Stimulated activated naive CD4-positive, alpha-beta T cell treated with Interleukin-2 at 50 U/mL for 16 hours (primary cell): ENCODE data around the gene MDH1B.
"Not testable (repeated sequence)": the region's sequence is repeated elsewhere in the genome, so short reads cannot be mapped to it uniquely, and the experiment has no call there.

Experiments used
- DNase-seq: peaks from one replicate; lab custom pipeline; 2025; lab: John Stamatoyannopoulos, UW

MDH1B gene

DNA sequence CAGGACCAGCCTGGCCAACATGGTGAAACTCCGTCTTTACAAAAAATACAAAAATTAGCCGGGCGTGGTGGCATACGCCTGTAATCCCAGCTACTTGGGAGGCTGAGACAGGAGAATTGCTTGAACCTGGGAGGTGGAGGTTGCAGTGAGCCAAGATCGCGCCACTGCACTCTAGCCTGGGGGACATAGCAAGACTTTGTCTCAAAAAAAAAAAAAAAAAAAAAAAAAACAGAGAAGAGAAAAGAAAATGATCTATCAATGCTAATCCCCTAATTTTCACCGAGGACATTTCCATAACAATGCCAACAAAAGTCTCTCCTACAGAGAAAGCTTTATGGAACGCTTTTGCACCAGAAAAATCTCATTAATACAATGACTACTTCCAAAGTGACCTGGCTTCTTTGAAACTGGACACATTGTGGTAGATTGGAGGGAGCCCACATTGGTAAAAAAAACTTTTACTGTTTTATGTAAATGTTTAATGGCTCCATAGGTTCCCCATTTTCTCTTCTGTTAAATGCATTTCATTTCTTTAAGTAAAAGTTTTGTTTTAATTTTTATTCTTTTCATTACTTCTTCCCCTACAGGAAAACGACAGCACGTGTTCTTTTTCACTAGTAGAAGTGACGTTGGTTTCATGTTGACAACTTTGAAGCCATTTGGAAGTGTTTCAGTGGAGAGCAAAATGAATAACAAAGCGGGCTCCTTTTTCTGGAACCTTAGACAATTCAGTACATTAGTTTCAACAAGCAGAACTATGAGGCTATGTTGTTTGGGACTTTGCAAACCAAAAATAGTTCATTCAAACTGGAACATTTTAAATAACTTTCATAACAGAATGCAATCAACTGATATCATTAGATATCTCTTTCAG lies 1.2 kb upstream of the MDH1B start:
- no peak for DNase-seq

DNA sequence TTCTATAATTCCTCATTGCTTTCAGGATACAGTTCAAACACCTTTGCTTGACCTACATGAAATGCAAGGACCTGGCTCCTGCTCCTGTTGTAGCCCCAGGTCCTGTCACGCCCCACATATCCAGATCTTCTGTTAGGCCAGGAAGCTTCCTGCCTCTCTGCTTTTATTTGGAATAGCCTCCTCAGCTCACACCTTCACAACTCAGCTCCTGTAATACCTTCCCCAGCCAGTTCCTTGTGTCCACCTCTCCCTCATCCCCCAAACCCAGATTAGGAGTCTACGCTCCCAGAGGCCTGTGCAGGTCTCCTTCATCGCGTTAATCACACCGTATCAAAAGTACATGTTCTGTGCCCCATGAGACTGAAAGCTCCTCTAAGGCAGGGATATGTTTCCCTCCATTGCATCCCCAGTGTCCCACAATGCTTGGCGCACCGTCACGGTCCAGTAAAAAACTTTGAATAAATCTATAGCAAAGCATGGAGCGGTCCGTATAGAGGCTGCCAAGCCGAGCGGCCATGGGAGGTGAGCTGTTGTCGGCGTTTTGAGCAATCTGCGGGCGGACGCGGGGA lies 371 bp downstream of the MDH1B start:
- no peak for DNase-seq

DNA sequence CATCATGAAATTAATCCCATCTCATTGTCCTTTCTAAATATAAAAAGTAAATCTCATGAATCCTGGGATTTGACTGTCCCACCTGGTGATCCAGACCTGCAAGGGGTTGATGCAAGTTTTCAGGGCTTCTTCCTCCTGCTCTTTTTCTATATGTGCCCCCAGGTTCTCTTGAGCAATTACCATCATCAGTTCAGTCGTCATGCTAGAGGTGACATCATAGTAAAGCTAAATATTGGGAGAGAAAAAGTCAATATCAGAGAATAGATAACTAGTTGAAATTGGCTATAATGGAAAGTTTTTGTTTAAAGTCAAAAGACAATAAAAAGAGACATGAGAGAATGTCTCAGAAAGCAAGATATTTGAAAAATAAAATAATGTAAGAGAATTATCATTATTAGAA lies 8.3 kb downstream of the MDH1B start:
- DNase-seq, result no peak

DNA sequence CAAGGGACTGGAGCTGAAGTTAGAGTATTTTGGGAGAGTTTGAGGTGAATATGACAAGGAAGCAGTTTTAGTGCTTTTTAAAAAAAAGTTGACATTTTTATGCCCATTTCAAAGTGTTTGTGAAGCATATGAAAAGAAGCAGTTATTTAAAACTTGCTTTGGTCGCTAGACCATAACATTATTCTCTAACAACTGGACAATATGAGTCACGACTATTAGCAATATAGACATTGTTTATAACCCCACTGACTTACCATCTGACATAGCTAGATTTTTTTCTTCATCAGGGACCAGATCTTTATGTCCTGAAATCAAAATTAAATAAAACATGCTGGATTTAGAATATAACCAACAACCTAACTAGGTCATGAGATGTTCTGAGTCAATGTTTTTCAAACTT lies 24.3 kb downstream of the MDH1B start:
- DNase-seq, result no peak

DNA sequence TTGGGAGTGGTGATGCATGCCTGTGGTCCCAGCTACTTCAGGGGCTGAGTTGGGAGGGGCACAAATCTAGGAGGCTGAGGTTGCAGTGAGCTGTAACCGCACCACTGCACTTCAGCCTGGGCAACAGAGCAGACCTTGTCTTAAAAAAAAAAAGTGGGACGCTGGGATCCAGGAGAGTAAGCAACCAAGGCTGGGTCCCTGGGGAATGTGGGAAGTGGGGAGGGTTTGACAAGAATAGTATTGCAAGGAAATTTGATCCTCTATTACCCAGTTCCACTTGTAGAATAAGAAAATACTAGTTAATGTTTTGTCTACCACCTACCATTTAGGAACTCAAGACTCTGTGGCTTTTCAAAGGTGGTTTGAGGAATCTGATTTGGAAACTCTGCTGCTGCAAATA lies 25.9 kb downstream of the MDH1B start:
- DNase-seq, result no peak

DNA sequence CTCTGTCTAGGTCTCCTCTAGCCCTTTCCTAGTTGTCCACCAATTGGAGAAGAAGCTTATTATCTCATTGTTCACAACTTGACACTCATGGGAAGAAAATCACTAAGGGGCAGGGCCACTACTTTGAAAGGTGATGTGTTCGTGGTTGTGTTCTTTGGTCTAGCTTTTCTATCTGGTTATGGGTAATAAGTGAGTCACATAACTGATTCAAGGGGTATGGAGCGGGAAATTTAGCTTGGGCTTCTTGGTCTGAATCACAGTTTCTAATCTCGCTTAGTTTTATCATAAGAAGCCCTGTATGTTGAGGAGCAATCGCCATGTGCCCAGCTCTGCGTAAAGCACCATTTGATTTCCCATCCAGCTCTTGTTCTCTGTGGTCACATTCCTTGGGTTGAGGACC lies 28.2 kb downstream of the MDH1B start:
- no peak for DNase-seq

DNA sequence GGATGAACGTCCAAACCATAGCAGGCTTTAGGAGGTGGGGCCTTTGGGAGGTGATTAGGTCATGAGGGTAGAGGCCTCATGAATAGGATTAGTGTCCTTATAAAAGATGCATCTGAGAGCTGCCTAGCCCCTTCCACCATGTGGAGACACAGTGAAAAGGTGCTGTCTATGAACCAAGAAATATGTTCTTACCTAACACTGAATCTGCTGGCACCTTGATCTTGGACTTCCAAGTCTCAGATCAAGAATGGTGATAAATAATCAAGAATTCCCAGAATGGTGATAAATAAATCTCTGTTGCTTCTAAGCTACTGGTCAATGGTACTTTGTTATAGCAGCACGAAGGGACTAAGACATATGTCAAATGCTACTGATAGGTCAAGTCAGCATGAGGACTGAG lies 31.8 kb downstream of the MDH1B start:
- no peak for DNase-seq

DNA sequence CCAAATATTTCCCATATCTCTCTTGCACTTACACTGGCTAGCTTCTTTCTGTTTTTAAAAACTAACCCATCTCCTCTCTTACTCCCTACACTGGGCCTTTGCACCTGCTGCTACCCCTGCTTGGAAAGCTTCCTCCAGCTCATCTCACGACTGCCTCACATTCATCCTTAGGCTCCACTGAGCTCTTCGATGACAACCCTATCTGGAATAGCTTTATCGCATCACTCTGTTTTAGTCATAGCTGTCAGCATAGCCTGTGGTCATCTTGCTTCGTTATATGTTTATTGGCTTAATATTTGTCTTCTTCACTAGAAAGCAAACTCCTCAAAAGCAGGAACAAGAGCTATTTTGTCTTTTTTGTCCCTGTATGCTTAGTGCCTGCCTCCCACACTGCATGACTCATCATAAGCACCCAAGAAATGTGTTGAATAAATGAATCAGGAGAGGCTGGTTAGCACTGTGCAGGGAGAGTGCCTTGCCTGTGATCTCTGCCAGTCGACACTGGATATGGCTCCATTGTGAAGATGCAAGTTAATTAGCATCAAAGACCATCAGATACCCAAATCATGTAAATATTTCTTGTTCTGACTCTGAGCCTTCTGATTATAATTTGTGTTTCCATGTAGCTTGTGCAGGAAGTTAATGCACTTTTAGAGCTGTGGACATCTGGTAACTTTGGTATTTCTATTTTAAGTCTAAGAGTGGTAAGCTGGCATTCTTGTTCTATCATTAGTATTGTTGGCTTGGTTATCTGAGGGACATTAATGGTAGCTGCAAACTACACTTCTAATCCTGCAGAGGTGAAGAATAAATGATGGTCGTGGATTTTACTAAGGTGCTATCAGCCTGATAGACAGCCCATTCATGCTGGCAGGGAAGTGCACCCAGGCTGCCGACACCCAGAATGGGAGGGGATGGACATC lies 36.6 kb downstream of the MDH1B start:
- DNase-seq, result no peak

DNA sequence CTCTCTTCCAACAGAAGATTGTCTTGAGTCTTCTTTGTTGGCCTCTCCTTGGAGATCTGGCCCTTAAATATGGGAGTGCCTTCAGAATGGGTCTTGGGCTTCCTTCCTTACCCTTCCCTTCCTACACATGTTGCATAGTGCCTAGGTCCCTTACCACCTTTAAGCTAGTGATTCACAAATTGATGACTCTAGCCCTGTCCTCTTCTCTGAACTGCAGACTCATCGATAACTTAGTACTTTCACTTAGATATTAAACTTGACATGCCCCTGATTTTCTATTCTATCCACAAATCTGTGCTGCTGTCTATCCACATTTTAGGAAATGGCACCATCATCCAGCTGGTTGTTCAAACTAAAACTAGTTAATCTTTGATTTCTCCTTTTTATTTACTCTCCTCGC lies 37.8 kb downstream of the MDH1B start:
- no peak for DNase-seq

DNA sequence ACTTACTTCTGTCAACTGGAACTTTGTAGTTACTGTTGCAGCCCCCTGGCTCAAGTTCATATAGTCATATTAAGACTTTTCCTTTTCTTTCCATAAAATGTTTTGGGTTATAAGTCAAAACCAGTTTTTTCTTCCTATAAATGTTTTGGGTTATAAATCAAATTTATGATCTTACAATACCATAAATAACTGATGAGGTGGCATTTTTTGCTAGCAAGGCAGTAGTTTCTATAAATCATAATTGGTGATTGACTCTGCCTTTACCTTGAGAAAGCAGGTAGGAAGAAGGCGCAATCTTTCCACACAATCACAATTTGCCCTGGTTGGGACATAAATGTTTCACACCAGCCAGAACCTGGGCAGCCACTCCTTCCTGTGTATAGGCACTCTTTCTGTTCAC lies 41.8 kb downstream of the MDH1B start:
- DNase-seq, result no peak

DNA sequence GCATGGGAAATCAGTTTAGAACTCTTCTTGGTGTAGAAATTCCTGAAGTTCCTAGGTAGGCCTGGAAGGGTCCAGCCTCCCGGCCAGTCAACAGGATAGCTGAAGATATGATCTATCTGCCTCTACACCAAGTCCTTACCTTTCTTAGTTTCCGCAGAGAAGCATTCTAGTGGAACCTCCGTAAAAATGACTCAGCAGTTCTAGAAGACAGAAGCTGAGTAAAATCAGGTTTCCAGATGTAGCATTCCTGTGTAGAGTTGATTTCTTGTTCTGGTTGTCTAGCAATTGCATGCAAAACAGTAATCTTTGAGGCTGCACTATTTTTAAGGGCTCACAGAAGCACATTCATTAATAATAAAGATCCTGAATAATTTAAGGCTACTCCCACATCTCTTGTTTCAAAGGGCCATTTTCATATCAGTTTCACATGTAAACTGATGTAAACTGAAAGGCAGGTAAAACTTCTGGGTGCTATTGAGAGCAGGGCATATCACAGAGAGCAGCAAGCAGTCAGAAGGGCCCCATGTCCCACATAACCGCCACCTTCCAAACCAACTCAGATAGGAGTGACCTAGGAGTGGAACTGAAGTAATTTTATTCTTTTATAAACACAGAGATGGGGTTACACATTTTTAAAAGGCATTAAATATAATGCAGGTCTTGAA lies 43.7 kb downstream of the MDH1B start:
- no peak for DNase-seq

DNA sequence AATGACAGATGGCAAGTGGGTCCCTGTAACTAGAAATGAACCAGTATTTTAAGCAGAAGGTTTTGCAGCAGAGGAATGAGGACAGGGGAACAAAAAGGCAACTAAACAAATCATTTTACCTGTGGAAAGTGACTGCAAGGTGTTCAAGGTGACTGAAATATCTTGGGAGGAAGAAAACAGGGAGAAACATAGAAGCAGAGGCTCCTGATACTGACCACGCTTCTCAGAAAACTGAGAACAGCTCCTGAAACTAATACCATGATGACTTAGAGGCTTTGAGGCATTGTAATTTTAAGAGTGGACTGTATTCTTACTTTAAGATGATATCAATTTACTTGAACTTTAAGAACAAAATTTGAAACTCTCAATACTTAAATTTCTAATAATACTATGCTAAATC lies 46.8 kb downstream of the MDH1B start, which contains the start of gene DYTN:
Gene DYTN (minus strand): TSS at position 101 of the 400 bp plus-strand sequence. CDS start 117 bp downstream, outside the sequence.
- DNase-seq, result no peak

DNA sequence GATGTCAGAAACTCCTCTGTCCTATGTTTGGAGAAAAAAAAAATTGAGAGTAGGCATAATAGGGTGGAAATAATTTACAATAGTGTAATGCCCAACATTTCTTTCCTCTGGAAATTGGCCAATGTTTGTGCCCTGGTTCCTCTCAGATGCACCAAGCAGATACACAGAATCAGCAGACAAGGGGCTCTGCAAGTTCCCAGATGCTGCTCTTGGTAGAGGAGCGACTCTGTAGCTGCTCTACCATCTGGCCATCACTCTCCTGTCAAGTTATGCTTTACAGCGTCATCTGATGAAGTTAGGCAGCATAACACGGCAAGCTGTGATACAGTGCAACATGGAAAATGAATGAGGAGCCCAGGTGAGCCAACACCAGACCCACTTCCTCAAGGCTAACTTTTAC lies 48.5 kb downstream of the MDH1B start:
- DNase-seq, result no peak

DNA sequence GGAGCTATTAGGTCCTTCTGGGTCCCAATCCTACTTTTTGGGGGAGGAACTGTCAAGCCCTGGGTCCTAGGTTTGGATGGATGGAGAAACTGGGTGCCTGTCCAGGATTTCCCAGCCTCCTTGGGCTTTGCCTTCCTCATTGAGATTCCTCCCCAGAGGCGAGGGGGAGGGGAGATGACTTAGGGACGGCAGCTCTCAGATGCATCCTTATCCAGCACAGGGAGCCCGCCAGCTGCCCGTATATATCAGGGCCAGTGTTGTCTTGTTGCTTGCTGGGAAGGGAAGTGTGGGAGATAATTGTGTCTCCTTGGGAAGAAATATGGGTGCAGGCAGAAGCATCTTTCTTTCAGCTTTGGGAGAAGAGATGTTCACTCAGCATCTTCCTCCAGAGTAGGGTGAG lies 49.9 kb downstream of the MDH1B start:
- DNase-seq, result not testable (repeated sequence)

DNA sequence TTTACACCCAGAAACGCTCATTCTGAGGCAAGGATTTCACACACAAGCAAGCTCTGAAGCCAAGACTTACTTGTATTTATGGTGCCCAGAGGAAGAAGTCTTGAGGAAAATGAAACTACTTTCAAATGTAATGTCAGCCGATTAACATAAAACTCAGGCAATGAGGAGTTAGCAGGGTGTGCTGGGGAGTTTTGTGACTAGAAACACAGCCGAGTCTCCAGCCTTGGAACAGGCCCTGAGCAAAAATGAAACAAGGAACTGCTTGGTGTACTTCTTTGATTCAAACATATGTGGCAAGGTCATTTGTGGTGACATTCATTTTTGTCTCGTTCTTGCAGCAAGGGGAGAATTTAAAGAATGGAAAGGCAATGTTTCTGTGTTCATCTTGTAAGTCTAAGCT lies 51.4 kb downstream of the MDH1B start:
- DNase-seq, result no peak

DNA sequence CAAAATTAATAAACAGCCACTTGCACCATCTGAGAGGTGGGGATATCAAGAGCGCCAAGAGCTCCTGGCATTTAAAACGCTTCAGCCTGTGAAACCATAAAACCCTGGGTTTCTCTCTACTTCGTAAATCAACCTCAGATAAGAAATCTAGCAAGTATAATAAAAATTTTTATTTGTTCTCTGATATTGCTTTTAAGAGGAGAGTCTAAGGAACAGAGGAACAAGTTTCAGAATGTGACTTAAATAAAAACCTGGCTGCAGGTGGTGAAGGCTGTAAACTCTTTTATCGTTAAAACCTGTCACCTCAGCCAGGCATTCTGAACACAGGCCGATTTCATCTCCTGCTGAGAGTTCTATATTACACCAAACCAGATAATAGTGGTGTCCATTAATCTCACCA lies 56.8 kb downstream of the MDH1B start:
- no peak for DNase-seq

DNA sequence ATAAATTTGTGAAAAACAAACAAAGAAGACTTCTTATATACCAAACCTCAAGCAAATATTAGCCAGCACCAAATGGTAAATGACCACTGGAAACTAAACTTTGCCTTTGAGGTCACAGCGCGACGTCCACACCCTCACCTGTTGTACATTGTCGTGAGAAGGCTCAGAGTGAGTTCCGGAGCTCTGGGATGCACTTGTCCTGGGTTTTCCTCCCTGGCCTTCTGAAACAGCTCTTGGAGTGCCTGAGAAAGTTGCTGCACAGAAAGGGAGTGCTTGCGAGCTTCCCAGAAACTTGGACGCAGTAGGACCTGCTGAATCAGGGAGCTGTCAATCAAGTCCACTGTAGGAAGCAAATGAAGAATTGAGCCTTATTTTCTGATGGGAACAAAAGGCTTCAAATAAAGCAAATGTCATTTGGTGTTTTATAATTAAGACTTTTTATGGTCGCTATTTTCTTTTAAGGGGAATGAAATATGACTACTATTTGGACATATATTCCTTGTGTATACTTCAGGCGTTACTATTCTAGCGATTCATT lies 57.9 kb downstream of the MDH1B start:
- no peak for DNase-seq

DNA sequence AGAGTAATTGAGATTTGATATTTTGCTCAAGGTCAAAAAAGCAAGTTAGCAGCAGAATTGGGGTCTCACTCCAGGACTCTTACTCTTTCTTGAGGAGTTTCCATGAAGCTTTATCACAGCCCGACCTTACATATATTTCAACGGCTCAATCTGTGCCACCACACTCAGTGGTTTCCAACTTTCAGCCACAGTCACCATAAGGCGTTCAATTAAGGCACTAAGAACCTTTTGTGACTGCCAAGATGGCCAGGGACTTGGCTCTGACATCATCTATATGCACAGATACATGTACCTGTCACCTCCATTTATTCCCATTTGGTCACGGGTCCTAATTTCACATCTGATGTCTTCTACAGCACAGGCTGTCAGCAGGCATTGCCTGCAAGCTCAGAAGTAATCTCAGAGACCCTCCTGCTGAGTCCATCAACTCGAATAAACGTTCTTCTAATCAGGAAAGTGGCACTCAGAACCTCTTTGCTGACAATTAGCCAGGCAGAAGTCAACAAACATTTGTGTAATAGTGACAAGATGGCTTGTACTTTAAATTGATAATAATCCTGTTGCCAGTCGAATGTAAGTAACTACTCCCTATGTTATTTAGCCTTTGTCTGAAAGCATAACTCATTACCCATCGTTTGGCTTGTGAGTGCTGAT lies 63.0 kb downstream of the MDH1B start:
- DNase-seq, result no peak

DNA sequence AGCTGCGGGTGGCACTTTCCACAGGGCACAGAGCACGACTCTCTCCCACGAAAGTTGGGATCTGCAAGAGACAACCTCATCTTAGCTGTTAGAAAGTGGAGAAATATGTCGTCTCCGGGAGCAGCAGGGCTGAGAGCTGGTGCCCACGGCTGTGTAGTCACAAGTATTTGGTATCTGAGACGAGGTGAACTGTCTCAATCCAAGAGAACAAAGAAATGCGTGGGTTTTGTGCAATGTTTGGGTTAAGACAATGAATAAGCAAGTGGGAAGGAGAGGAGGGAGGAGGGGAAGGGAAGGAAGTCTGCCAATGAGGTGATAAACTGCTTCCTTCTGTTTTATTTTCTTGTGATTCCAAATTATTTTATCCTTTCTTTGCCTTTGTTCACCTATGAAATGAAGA lies 65.0 kb downstream of the MDH1B start:
- DNase-seq, result no peak

DNA sequence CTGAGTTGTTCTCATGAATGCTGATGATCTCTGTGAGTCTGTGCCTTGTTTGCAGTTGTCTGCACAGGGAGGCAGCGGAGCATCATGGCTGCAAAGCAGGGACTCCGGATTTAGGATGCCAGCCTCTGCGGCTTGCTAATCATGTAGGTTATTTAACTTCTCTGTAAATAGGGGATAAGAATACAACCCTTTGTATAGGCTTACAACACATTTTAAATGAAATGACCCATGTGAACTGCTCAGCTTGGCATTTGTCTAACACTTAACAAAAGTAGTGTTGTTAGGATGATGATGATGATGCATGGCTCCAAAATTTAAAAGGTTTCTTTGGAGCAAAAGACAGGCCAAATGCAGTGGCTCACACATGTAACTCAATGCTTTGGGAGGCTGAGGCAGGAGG lies 66.3 kb downstream of the MDH1B start:
- DNase-seq, result no peak

DNA sequence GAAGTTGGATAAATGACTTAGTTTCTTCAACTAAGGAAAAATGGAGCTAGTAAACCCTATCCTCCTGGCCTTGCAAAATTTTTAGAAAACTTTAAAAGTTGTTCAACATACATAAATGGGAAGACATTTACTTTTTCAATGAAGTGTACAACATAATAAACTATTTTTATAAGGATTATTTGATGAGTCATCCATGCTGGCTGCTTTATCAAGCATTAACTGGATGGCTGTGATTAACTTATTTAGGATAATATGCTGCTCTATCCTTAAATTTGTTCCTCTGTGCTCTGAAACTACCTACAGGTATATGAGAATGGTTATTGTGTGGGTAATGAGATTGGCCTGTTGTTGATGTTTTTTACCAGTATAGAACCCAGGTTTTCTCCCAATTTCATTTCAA lies 68.2 kb downstream of the MDH1B start:
- no peak for DNase-seq
